GM12892 (cell line): ENCODE data around the gene OCIAD2.

ENCODE experiments used
- POLR2A ChIP-seq: IDR thresholded peaks from 2 replicates; pipeline ENCODE4 v1.6.1; 2011; ENCODE audit warnings: low read depth, low read length, control low read depth
- TAF1 ChIP-seq: IDR thresholded peaks from 2 replicates; pipeline ENCODE4 v1.6.1; 2011; ENCODE audit warnings: low read depth, mild to moderate bottlenecking, control low read depth, low read length, borderline replicate concordance

- TF ChIP-seq TAF1 (no peak), POLR2A (no peak)
Observed at GRCh38 chr4:48943387-48943786, 36.8 kb upstream of the OCIAD2 start.
